Adrenal gland (tissue), 5 donors: ENCODE measurements around the gene APRT.

Experiments used
- CTCF ChIP-seq, 6 experiments: fragments of 450-650 bp in 4 of 6; fragments of 200-600 bp in 2 of 6; sonication (generic) in 1 of 6; IDR thresholded peaks; 1 replicate in 5 of 6; 2 replicates in 1 of 6; pipeline versions ENCODE4 v1.5.1 to v1.8.0; 2016 to 2021; ENCODE audit warnings: antibody characterized with exemption in 6 of 6, mild to moderate bottlenecking in 2 of 6, moderate library complexity in 1 of 6
- POLR2A ChIP-seq, 2 donors: fragments of 450-650 bp; IDR thresholded peaks; one replicate each; pipeline ENCODE4 v1.6.1; 2017; ENCODE audit warnings: antibody characterized with exemption in 2 of 2, mild to moderate bottlenecking in 2 of 2, moderate library complexity in 1 of 2
- donor health status: DM: no; HTN: no; CAD: no.

GRCh38 chr16:88782454-88783390, 29.0 kb downstream of the APRT start:
- TF ChIP-seq POLR2A (IDR thresholded peaks at IDR 0.05) = peak in 1 of 2 donors; percentile 15
- no peak for TF ChIP-seq CTCF (IDR thresholded peaks at IDR 0.05)
